H1 (cell line): ENCODE measurements around the gene PDS5A. TPM values are rescaled to one million over a fixed set of nuclear protein-coding genes. Genes with fewer than 3 reads are reported as not detected.

Experiments used
- CTCF ChIA-PET: fragments of 300-600 bp; sonication (Branson Sonifier 250); formaldehyde crosslinking; loops from one replicate; lab custom pipeline; 2021; ENCODE audit not compliant: partially characterized antibody; lab: Charles Lee
- POLR2A ChIA-PET: fragments of 300-600 bp; sonication (Branson Sonifier 250); formaldehyde crosslinking; loops from one replicate; lab custom pipeline; 2021; ENCODE audit warnings: inconsistent platforms; ENCODE audit not compliant: partially characterized antibody; lab: Charles Lee
- DNase-seq, 2 experiments: peaks; one replicate each; pipeline versions ENCODE4 v3.0.0 to v3.0.0-alpha.2; 2010 to 2022; ENCODE audit warnings: low spot score in 2 of 2, low read depth in 1 of 2, mixed read lengths in 1 of 2
- FAIRE-seq: peaks from 2 replicates; lab custom pipeline; 2011; peaks lifted over from hg19 to GRCh38; lab: Jason Lieb, UNC
- H2AFZ ChIP-seq: 2 replicates; pipeline ENCODE4 v1.8.1; 2012; ENCODE audit warnings: low read length, inconsistent platforms
- H2AK5ac ChIP-seq: 2 replicates; pipeline ENCODE4 v1.6.1; 2013; ENCODE audit warnings: low read depth, low read length
- H2BK120ac ChIP-seq: replicated peaks from 2 replicates; pipeline ENCODE3; 2013; ENCODE audit warnings: low read depth, low read length, inconsistent platforms
- H2BK12ac ChIP-seq: 2 replicates; pipeline ENCODE4 v1.6.1; 2013; ENCODE audit warnings: low read depth, low read length
- H2BK15ac ChIP-seq: 2 replicates; pipeline ENCODE4 v1.6.1; 2013; ENCODE audit warnings: low read length
- H2BK20ac ChIP-seq: 2 replicates; pipeline ENCODE4 v1.6.1; 2013; ENCODE audit warnings: low read length
- H2BK5ac ChIP-seq: 2 replicates; pipeline ENCODE4 v1.6.1; 2013; ENCODE audit warnings: low read depth, low read length
- H3K14ac ChIP-seq: 2 replicates; pipeline ENCODE4 v1.6.1; 2013; ENCODE audit warnings: inconsistent platforms; ENCODE audit not compliant: insufficient read length
- H3K18ac ChIP-seq: 2 replicates; pipeline ENCODE4 v1.6.1; 2013; ENCODE audit warnings: low read length; ENCODE audit errors: extremely low read depth
- H3K23ac ChIP-seq: 2 replicates; pipeline ENCODE4 v1.6.1; 2013; ENCODE audit warnings: inconsistent platforms; ENCODE audit not compliant: insufficient read length
- H3K23me2 ChIP-seq: 2 replicates; pipeline ENCODE4 v1.6.1; 2013; ENCODE audit warnings: low read depth, low read length
- H3K27ac ChIP-seq: 2 replicates; pipeline ENCODE4 v1.6.1; 2011; ENCODE audit warnings: low read depth, low read length, inconsistent platforms
- H3K27me3 ChIP-seq, 4 experiments: replicated peaks in 1 of 4; 1 replicate in 1 of 4; 2 replicates in 3 of 4; pipeline versions ENCODE4 v1.6.1 to v1.8.1; 2011 to 2013; ENCODE audit warnings: low read length in 3 of 4, mild to moderate bottlenecking in 3 of 4, inconsistent platforms in 2 of 4, mixed read lengths in 2 of 4, moderate library complexity in 1 of 4; ENCODE audit not compliant: control insufficient read depth in 3 of 4, insufficient read depth in 3 of 4; ENCODE audit errors: extremely low read depth in 1 of 4
- H3K36me3 ChIP-seq, 4 experiments: 2 replicates each; pipeline versions ENCODE4 v1.6.1 to v1.8.1; 2011 to 2013; ENCODE audit warnings: mild to moderate bottlenecking in 4 of 4, low read length in 3 of 4, moderate library complexity in 2 of 4, control low read depth in 1 of 4, inconsistent platforms in 1 of 4; ENCODE audit not compliant: insufficient read depth in 4 of 4, control insufficient read depth in 2 of 4
- H3K4ac ChIP-seq: replicated peaks from 2 replicates; pipeline ENCODE3; 2013; ENCODE audit warnings: low read length, low read depth, mixed read lengths, inconsistent platforms; ENCODE audit not compliant: insufficient read length
- H3K4me1 ChIP-seq, 4 experiments: replicated peaks in 1 of 4; 1 replicate in 1 of 4; 2 replicates in 3 of 4; pipeline versions ENCODE4 v1.6.1 to v1.8.1; 2011 to 2013; ENCODE audit warnings: low read length in 3 of 4, inconsistent platforms in 2 of 4, mixed read lengths in 1 of 4; ENCODE audit not compliant: insufficient read depth in 4 of 4, control insufficient read depth in 3 of 4
- H3K4me2 ChIP-seq, 2 experiments: 2 replicates each; pipeline versions ENCODE4 v1.6.1 to v1.8.1; 2011 to 2013; ENCODE audit warnings: low read depth in 2 of 2, low read length in 2 of 2, control low read depth in 1 of 2, inconsistent platforms in 1 of 2, mild to moderate bottlenecking in 1 of 2; ENCODE audit not compliant: insufficient read depth in 1 of 2
- H3K4me3 ChIP-seq, 4 experiments: fragments of 200-600, 300-600 bp in 1 of 4; sonication (generic), shearing (Covaris generic), sonication (Bioruptor Twin) in 1 of 4; 2 replicates each; pipeline versions ENCODE4 v1.5.1 to v1.8.1; 2011 to 2016; ENCODE audit warnings: low read length in 4 of 4, low read depth in 3 of 4, control low read depth in 2 of 4, inconsistent platforms in 2 of 4, mild to moderate bottlenecking in 2 of 4, mixed read lengths in 1 of 4, moderate library complexity in 1 of 4; ENCODE audit not compliant: insufficient read depth in 2 of 4; ENCODE audit errors: extremely low read depth in 1 of 4
- H3K56ac ChIP-seq: replicated peaks from 2 replicates; pipeline ENCODE3; 2013; ENCODE audit warnings: low read depth, mild to moderate bottlenecking, mixed read lengths, low read length, inconsistent platforms; ENCODE audit not compliant: insufficient read length
- H3K79me1 ChIP-seq: 2 replicates; pipeline ENCODE4 v1.6.1; 2013; ENCODE audit warnings: low read depth, low read length, control low read depth
- H3K79me2 ChIP-seq, 2 experiments: 2 replicates each; pipeline versions ENCODE4 v1.6.1 to v1.8.1; 2012 to 2013; ENCODE audit warnings: low read length in 2 of 2, mild to moderate bottlenecking in 2 of 2, inconsistent platforms in 1 of 2; ENCODE audit not compliant: insufficient read depth in 2 of 2, control insufficient read depth in 1 of 2
- H3K9ac ChIP-seq, 4 experiments: replicated peaks in 1 of 4; 1 replicate in 1 of 4; 2 replicates in 3 of 4; pipeline versions ENCODE4 v1.6.1 to v1.8.1; 2011 to 2013; ENCODE audit warnings: low read depth in 3 of 4, low read length in 3 of 4, control low read depth in 2 of 4, mild to moderate bottlenecking in 2 of 4, moderate library complexity in 2 of 4, inconsistent platforms in 1 of 4; ENCODE audit errors: extremely low read depth in 1 of 4
- H3K9me3 ChIP-seq, 2 experiments: 2 replicates each; pipeline versions ENCODE4 v1.6.1 to v1.8.1; 2012 to 2013; ENCODE audit warnings: mild to moderate bottlenecking in 2 of 2, moderate library complexity in 2 of 2, control low read depth in 1 of 2, inconsistent platforms in 1 of 2, low read depth in 1 of 2, low read length in 1 of 2, mixed read lengths in 1 of 2; ENCODE audit not compliant: insufficient read depth in 2 of 2
- H4K20me1 ChIP-seq, 2 experiments: replicated peaks in 1 of 2; 2 replicates each; pipeline versions ENCODE3 to v1.8.1; 2011 to 2013; ENCODE audit warnings: inconsistent platforms in 2 of 2, low read length in 2 of 2, mild to moderate bottlenecking in 1 of 2; ENCODE audit not compliant: insufficient read depth in 2 of 2, control insufficient read depth in 1 of 2
- H4K5ac ChIP-seq: 2 replicates; pipeline ENCODE4 v1.6.1; 2013; ENCODE audit warnings: low read length, low read depth, mixed read lengths, inconsistent platforms; ENCODE audit not compliant: insufficient read length
- H4K8ac ChIP-seq: 2 replicates; pipeline ENCODE4 v1.8.0; 2013; ENCODE audit warnings: mild to moderate bottlenecking, moderate library complexity, low read length, inconsistent platforms; ENCODE audit not compliant: insufficient read depth; ENCODE audit errors: extremely low read depth
- H4K91ac ChIP-seq: replicated peaks from 2 replicates; pipeline ENCODE3; 2013; ENCODE audit warnings: low read length, mixed read lengths, inconsistent platforms; ENCODE audit not compliant: insufficient read length
- BACH1 ChIP-seq: IDR thresholded peaks from 2 replicates; pipeline ENCODE4 v1.6.1; 2012; ENCODE audit warnings: low read length, improper control_type of control experiment
- CREB1 ChIP-seq: IDR thresholded peaks from 2 replicates; pipeline ENCODE4 v1.6.1; 2012; ENCODE audit warnings: inconsistent platforms
- MAX ChIP-seq: IDR thresholded peaks from 2 replicates; pipeline ENCODE4 v1.6.1; 2012; ENCODE audit warnings: inconsistent platforms
- RFX5 ChIP-seq: IDR thresholded peaks from 2 replicates; pipeline ENCODE4 v1.6.1; 2011; ENCODE audit warnings: low read depth, low read length, improper control_type of control experiment, borderline replicate concordance
- SP1 ChIP-seq: IDR thresholded peaks from 2 replicates; pipeline ENCODE4 v1.6.1; 2011; ENCODE audit warnings: low read depth, low read length
- TAF7 ChIP-seq: optimal IDR thresholded peaks from 2 replicates; pipeline ENCODE3; 2011; ENCODE audit warnings: low read depth, mild to moderate bottlenecking, inconsistent platforms, low read length, moderate library complexity, borderline replicate concordance
- WGBS, 2 experiments: shearing (Covaris generic) in 1 of 2; methylation state at CpG; one replicate each; pipeline versions ENCODE4 v1.1.6 to v1.1.7; 2013 to 2015; ENCODE audit warnings: low lambda C conversion rate in 2 of 2, mixed read lengths in 2 of 2, inconsistent platforms in 1 of 2, low coverage in 1 of 2, missing lambda C conversion rate in 1 of 2; ENCODE audit not compliant: insufficient replicate concordance in 2 of 2, insufficient coverage in 1 of 2, insufficient read length in 1 of 2; ENCODE audit errors: extremely low coverage in 1 of 2, missing lambda C conversion rate in 1 of 2; 5-methylcytosine and 5-hydroxymethylcytosine counted together
- polyA plus RNA-seq, 7 experiments: library from polyadenylated mRNA; depleted of rRNA in 3 of 7; stranded (reverse) in 5 of 7; unstranded in 2 of 7; fragments of >200 nt in 5 of 7; fragments of 200-250 nt in 2 of 7; gene quantifications; 1 replicate in 5 of 7; 2 replicates in 1 of 7; 4 replicates in 1 of 7; pipeline versions ENCODE4 v1.2.1 to v1.2.3, GENCODE V29; 2011 to 2013; ENCODE audit warnings: missing spikeins in 2 of 7, mixed read lengths in 2 of 7
- total RNA-seq: library from RNA; stranded (reverse); fragmentation: NEBNext Ultra II Directional; extraction: Animal tissue kit (Norgen Biotek cat#: 25700); gene quantifications from 2 replicates; pipeline ENCODE4 v1.2.1, GENCODE V29; 2021

The PDS5A gene
- total and polyA plus RNA-seq, 2 of the 8 experiments (the other 6 are each of a cell fraction or from before 2014, with no cell fraction given): 15.5 to 76.6 TPM

DNA sequence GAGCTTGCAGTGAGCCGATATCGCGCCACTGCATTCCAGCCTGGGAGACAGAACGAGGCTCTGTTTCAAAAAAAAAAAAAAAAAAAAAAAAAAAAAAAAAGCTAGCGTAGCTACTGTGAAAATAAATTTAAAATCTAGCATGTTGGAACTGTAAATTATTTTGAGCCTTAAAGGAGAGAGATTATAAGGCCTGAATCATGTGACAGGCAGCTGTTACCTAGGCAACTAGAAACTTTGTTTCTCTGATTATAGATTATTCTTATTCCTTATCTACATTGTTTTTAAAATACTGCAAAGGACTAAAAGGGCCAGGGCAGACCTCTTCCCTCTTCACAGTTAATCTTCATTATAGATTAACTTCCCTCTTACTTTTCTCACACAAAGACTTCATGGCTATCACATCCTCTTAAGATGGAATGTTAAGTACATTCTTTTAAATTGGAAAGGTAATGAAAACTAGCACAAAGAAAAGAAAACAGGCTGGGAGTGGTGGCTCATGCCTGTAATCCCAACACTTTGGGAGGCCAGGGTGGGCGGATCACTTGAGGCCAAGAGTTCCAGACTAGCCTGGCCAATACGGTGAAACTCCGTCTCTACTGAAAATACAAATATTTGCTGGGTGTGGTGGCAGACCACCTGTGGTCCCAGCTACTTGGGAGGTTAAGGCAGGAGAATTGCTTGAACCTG, 21.1 kb upstream of the PDS5A start:
- Histone ChIP-seq H3K56ac (no peak overlapping the region), H3K27ac (no peak overlapping the region), H4K5ac (no peak overlapping the region), H3K14ac (no peak overlapping the region), H4K91ac (no peak overlapping the region), H3K36me3 (no peaks in the 10 kb centered on the region), H2BK15ac (no peak overlapping the region), H3K79me1 (no peaks in the 10 kb centered on the region), H3K9me3 (no peaks in the 10 kb centered on the region), H2BK120ac (no peak overlapping the region), H3K27me3 (no peaks in the 10 kb centered on the region), H3K18ac (no peak overlapping the region), H3K23me2 (no peaks in the 10 kb centered on the region), H4K8ac (no peak overlapping the region; the same call in 1 of the 2 replicates), H3K4me2 (no peak overlapping the region), H3K23ac (no peak overlapping the region), H3K4ac (no peak overlapping the region), H4K20me1 (no peaks in the 10 kb centered on the region), H3K4me1 (no peaks in the 10 kb centered on the region), H3K79me2 (no peaks in the 10 kb centered on the region), H3K4me3 (no peak overlapping the region), H2BK20ac (no peak overlapping the region), H2AFZ (no peak overlapping the region), H2BK12ac (no peak overlapping the region), H2AK5ac (no peak overlapping the region), H3K9ac (no peak overlapping the region), H2BK5ac (no peak overlapping the region)
- 90% methylated on average over 4 of the region's 8 CpGs; no CpG with 5 or more reads in 1 of the 2 experiments for WGBS, 2 experiments
- ChIA-PET CTCF (no interaction called here), POLR2A (no interaction called here)
- DNase-seq (no peak), FAIRE-seq (no peak)
- TF ChIP-seq SP1: no peak
- no peak for TF ChIP-seq MAX
- no peak for TF ChIP-seq RFX5
- no peak for TF ChIP-seq TAF7
- TF ChIP-seq BACH1: no peak
- no peak for TF ChIP-seq CREB1
